GM12878 (cell line): ENCODE data around the gene STEAP2. TPM values are rescaled to one million over a fixed set of nuclear protein-coding genes. Genes with fewer than 3 reads are reported as not detected.

ENCODE experiments used
- ATAC-seq: fragments of 200-7000 bp; cut with Tn5 transposase; 3 replicates; pipeline ENCODE4 v1.9.1; 2020; ENCODE audit warnings: mild to moderate bottlenecking, moderate library complexity
- BruUV-seq: library from RNA; stranded (reverse); fragments of 400-500 nt; replicated peaks from 2 replicates; lab custom pipeline; 2021; lab: Mats Ljungman, UMichigan
- CTCF ChIA-PET: fragments of 300-600 bp; sonication (Branson Sonifier 250); formaldehyde crosslinking; extraction: SDS; loops from one replicate; lab custom pipeline; 2021; ENCODE audit warnings: inconsistent platforms; lab: Yijun Ruan, JAX
- POLR2A ChIA-PET: fragments of 350-600 bp; formaldehyde crosslinking; extraction: SDS; loops from one replicate; lab custom pipeline; 2021; ENCODE audit warnings: inconsistent platforms; lab: Charles Lee
- RAD21 ChIA-PET: fragments of 300-600 bp; sonication (Branson Sonifier 250); formaldehyde crosslinking; loops from one replicate; lab custom pipeline; 2023; ENCODE audit warnings: antibody characterized with exemption; ENCODE audit not compliant: unreplicated experiment; lab: Charles Lee
- SMC1A ChIA-PET: fragments of 300-600 bp; sonication (Branson Sonifier 250); formaldehyde crosslinking; loops from one replicate; lab custom pipeline; 2023; ENCODE audit not compliant: unreplicated experiment, uncharacterized antibody; lab: Charles Lee
- DNase-seq: peaks from one replicate; pipeline ENCODE4 v3.0.0-alpha.2; 2011; ENCODE audit warnings: low read depth, low spot score
- FAIRE-seq: peaks from 3 replicates; lab custom pipeline; 2011; peaks lifted over from hg19 to GRCh38; lab: Jason Lieb, UNC
- H2AFZ ChIP-seq: 2 replicates; pipeline ENCODE4 v1.6.0; 2011; ENCODE audit warnings: low read depth, low read length, control low read depth; ENCODE audit not compliant: control insufficient read depth
- H3K27ac ChIP-seq: 2 replicates; pipeline ENCODE4 v1.5.1; 2011; ENCODE audit warnings: control low read depth; ENCODE audit not compliant: control insufficient read depth, insufficient read depth
- H3K27me3 ChIP-seq, 2 experiments: replicated peaks in 1 of 2; 2 replicates each; pipeline versions ENCODE4 v1.6.0 to v1.6.1; 2011; ENCODE audit warnings: low read length in 1 of 2; ENCODE audit not compliant: control insufficient read depth in 2 of 2, insufficient read depth in 2 of 2
- H3K36me3 ChIP-seq, 2 experiments: 2 replicates each; pipeline ENCODE4 v1.5.1; 2011; ENCODE audit warnings: low read length in 1 of 2; ENCODE audit not compliant: control insufficient read depth in 2 of 2, insufficient read depth in 2 of 2
- H3K4me1 ChIP-seq: 2 replicates; pipeline ENCODE4 v1.6.1; 2011; ENCODE audit warnings: mild to moderate bottlenecking, low read length, moderate library complexity, mixed read lengths; ENCODE audit not compliant: control insufficient read depth, insufficient read depth
- H3K4me2 ChIP-seq: 2 replicates; pipeline ENCODE4 v1.6.0; 2011; ENCODE audit warnings: control low read depth; ENCODE audit not compliant: control insufficient read depth, insufficient read depth
- H3K4me3 ChIP-seq: fragments of 200-600 bp; sonication (generic); 2 replicates; pipeline ENCODE4 v1.5.1; 2016
- H3K79me2 ChIP-seq: 2 replicates; pipeline ENCODE4 v1.6.0; 2011; ENCODE audit warnings: low read length; ENCODE audit not compliant: control insufficient read depth, insufficient read depth
- H3K9ac ChIP-seq: 2 replicates; pipeline ENCODE4 v1.8.0; 2011; ENCODE audit warnings: low read length, control low read depth, mixed read lengths; ENCODE audit not compliant: control insufficient read depth, insufficient read depth
- H3K9me3 ChIP-seq: replicated peaks from 3 replicates; pipeline ENCODE4 v1.5.1; 2011; ENCODE audit warnings: mild to moderate bottlenecking, low read length; ENCODE audit not compliant: control insufficient read depth, insufficient read depth
- H4K20me1 ChIP-seq: 2 replicates; pipeline ENCODE4 v1.6.0; 2011; ENCODE audit not compliant: control insufficient read depth, insufficient read depth
- BACH1 ChIP-seq: fragments of 450-650 bp; IDR thresholded peaks from 2 replicates; pipeline ENCODE4 v1.6.1; 2017; ENCODE audit warnings: mild to moderate bottlenecking, borderline replicate concordance
- CBFB ChIP-seq: IDR thresholded peaks from 2 replicates; pipeline ENCODE4 v1.6.1; 2016; ENCODE audit warnings: antibody characterized with exemption, low read depth
- ETV6 ChIP-seq, 2 experiments: fragments of 450-650 bp in 1 of 2; IDR thresholded peaks in 1 of 2; conservative IDR thresholded peaks in 1 of 2; 2 replicates each; pipeline ENCODE4 v1.6.1; 2014; ENCODE audit warnings: antibody characterized with exemption in 1 of 2, borderline replicate concordance in 1 of 2, low read depth in 1 of 2, mild to moderate bottlenecking in 1 of 2, moderate library complexity in 1 of 2
- EZH2 ChIP-seq: IDR thresholded peaks from 2 replicates; pipeline ENCODE4 v1.6.1; 2012; ENCODE audit warnings: low read depth, mild to moderate bottlenecking, control low read depth, inconsistent platforms, low read length, borderline replicate concordance; ENCODE audit not compliant: control insufficient read depth
- FOS ChIP-seq: IDR thresholded peaks from 3 replicates; pipeline ENCODE4 v1.6.1; 2011; ENCODE audit warnings: borderline replicate concordance; ENCODE audit not compliant: insufficient read length; ENCODE audit errors: extremely low read depth
- MYC ChIP-seq: IDR thresholded peaks from 2 replicates; pipeline ENCODE4 v1.6.1; 2011; ENCODE audit warnings: mild to moderate bottlenecking, low read length, moderate library complexity, inconsistent platforms; ENCODE audit not compliant: insufficient read depth, insufficient replicate concordance, insufficient read length, severe bottlenecking
- TBL1XR1 ChIP-seq: IDR thresholded peaks from 2 replicates; pipeline ENCODE4 v1.6.1; 2012; ENCODE audit warnings: low read depth, low read length, improper control_type of control experiment
- YBX1 ChIP-seq: fragments of 450-650 bp; IDR thresholded peaks from 2 replicates; pipeline ENCODE4 v1.6.1; 2016; ENCODE audit warnings: antibody characterized with exemption
- ZBTB11 ChIP-seq: fragments of 450-650 bp; formaldehyde crosslinking; IDR thresholded peaks from 2 replicates; pipeline ENCODE4 v1.5.0; 2022; ENCODE audit warnings: mild to moderate bottlenecking, missing genetic modification characterization
- WGBS: methylation state at CpG from one replicate; pipeline ENCODE4 v1.1.6; 2016; ENCODE audit warnings: low lambda C conversion rate; ENCODE audit not compliant: insufficient replicate concordance, insufficient coverage; ENCODE audit errors: missing lambda C conversion rate; 5-methylcytosine and 5-hydroxymethylcytosine counted together
- in situ Hi-C: fragments of 300-500 bp; cut with MboI; formaldehyde crosslinking; loops from 9 replicates; pipeline ENCODE4 v1.14.3; 2018; ENCODE audit warnings: mixed read lengths
- intact Hi-C: fragments of 100-400 bp; cut with micrococcal nuclease; formaldehyde crosslinking; loops from one replicate; pipeline ENCODE4 v1.14.2; 2022; ENCODE audit not compliant: unreplicated experiment
- polyA plus RNA-seq, 11 experiments: library from polyadenylated mRNA; depleted of rRNA in 4 of 11; unstranded in 6 of 11; stranded (reverse) in 5 of 11; fragments of >200 nt; fragmentation: Nextera tagmentation in 4 of 11; fragmentation: Illumina TruSeq in 1 of 11; extraction: Ambion mirVana in 4 of 11; extraction: Trizol in 1 of 11; gene quantifications; 1 replicate in 1 of 11; 2 replicates in 10 of 11; pipeline versions ENCODE4 v1.2.1 to v1.2.3, GENCODE V29; 2011 to 2016; ENCODE audit warnings: inconsistent platforms in 2 of 11, missing spikeins in 2 of 11, low read depth in 1 of 11
- total RNA-seq, 4 experiments: library from RNA; depleted of rRNA in 3 of 4; stranded (reverse); fragments of >200 nt in 3 of 4; fragmentation: Illumina TruSeq in 1 of 4; extraction: Trizol in 1 of 4; gene quantifications; 2 replicates each; pipeline versions ENCODE4 v1.2.1 to v1.2.3, GENCODE V29; 2013 to 2021

Gene STEAP2
- total and polyA plus RNA-seq, 10 of the 15 experiments (the other 5 are each of a cell fraction or from before 2014, with no cell fraction given): 0.64 to 17.6 (median 1.8) TPM

GRCh38 chr7:90236721-90237289, 25.3 kb downstream of the STEAP2 start:
- Histone ChIP-seq H3K9me3 (no peaks in the 10 kb centered on the region), H3K79me2 (no peaks in the 10 kb centered on the region), H3K9ac (no peak overlapping the region), H3K4me1 (no peaks in the 10 kb centered on the region), H2AFZ (no peak overlapping the region), H4K20me1 (no peaks in the 10 kb centered on the region), H3K4me3 (no peak overlapping the region), H3K27me3 (no peaks in the 10 kb centered on the region), H3K4me2 (no peak overlapping the region), H3K36me3 (no peaks in the 10 kb centered on the region), H3K27ac (no peak overlapping the region)
- no peak for TF ChIP-seq MYC
- TF ChIP-seq CBFB: no peak
- no peak for TF ChIP-seq BACH1
- no peak for TF ChIP-seq EZH2
- no peak for TF ChIP-seq ZBTB11 (CRISPR knock-in tag)
- TF ChIP-seq FOS: no peak
- TF ChIP-seq TBL1XR1: no peak
- no peak for TF ChIP-seq ETV6 (conservative IDR thresholded peaks at IDR 0.05 in 1 of 2, IDR thresholded peaks at IDR 0.05 in 1 of 2; ENCODE audit: borderline replicate concordance in 1 of 2, low read depth in 1 of 2)
- no peak for TF ChIP-seq YBX1
- POLR2A ChIA-PET: interaction anchor here (0.8 to 2.8 kb wide), 6 partner anchors 7 to 58 kb away, joined by 3 to 14 read pairs (median 3); no protein-coding TSS in a partner anchor
- BruUV-seq: no TSS peak
- RAD21 ChIA-PET: interaction anchor here (1.9 to 2.7 kb wide), 3 partner anchors 8 to 48 kb away, joined by 5 to 12 read pairs (median 5); no protein-coding TSS in a partner anchor
- FAIRE-seq (no peak), DNase-seq (no peak), ATAC-seq (no peak)
- SMC1A ChIA-PET: interaction anchor here (0.9 to 3.9 kb wide), 6 partner anchors 9 to 83 kb away, joined by 3 to 34 read pairs (median 4); partner anchors contain the start of gene STEAP1
- intact Hi-C loops: no loop called here
- in situ Hi-C loops: no loop called here
- WGBS: 94% methylated on average over 1 of the region's 1 CpG
- CTCF ChIA-PET: interaction anchor here (1.2 to 2.5 kb wide), 3 partner anchors 9 to 26 kb away, joined by 5 to 16 read pairs (median 8); partner anchors contain the start of gene STEAP2
